ENCODE data around the gene PTGDS. TPM values are rescaled to one million over a fixed set of nuclear protein-coding genes. Genes with fewer than 3 reads are reported as not detected.

PTGDS gene
- 1 to 10 TPM in 1 of 2 donors, under 1 TPM in 1; 0.23 to 5.4 TPM for total RNA-seq
- 10 to 100 TPM in 1 of 2 donors, 1 to 10 TPM in 1; 7.4 to 15.2 TPM for polyA plus RNA-seq

GRCh38 chr9:136977223-136977622, at the start of gene PTGDS:
Gene PTGDS, plus strand, starts transcription at chr9:136977504. Its CDS starts 75 bp downstream, at chr9:136977579.
- Histone ChIP-seq H3K36me3 (ENCODE audit: control insufficient read depth in 4 of 4, insufficient read depth in 3 of 4, low read depth in 1 of 4, low read length in 3 of 4) (no peaks in the 10 kb centered on the region), H3K4me3 (ENCODE audit: low read depth in 1 of 3, low read length in 3 of 3) (peak within 1 kb of the TSS in 1 of 3 donors; percentile 33), H3K9ac (ENCODE audit: low read depth in 1 of 2, low read length in 2 of 2) (no peak within 1 kb of the TSS), H3K9me3 (ENCODE audit: control insufficient read depth in 4 of 4, low read length in 3 of 4) (no peaks in the 10 kb centered on the region), H3K27me3 (ENCODE audit: control insufficient read depth in 4 of 4, insufficient read depth in 4 of 4, low read length in 3 of 4) (no peaks in the 10 kb centered on the region), H3K4me1 (ENCODE audit: control insufficient read depth in 4 of 4, insufficient read depth in 4 of 4, low read length in 3 of 4) (peaks cover 0 to 7% (median 4%) of the 10 kb centered on the region in 4 donors), H3K27ac (ENCODE audit: low read depth in 1 of 2, low read length in 2 of 2) (no peak within 1 kb of the TSS)
- WGBS = 81% methylated on average over 10 of the region's 10 CpGs
- no peak for TF ChIP-seq JUND (IDR thresholded peaks at IDR 0.05)
- TF ChIP-seq ATF3 (IDR thresholded peaks at IDR 0.05) = no peak
- no peak for DNase-seq (ENCODE audit: low spot score)

GRCh38 chr9:136928591-136928990, 48.7 kb upstream of the PTGDS start:
- H3K9me3 ChIP-seq (ENCODE audit: control insufficient read depth in 4 of 4, low read length in 3 of 4) = no peaks in the 10 kb centered on the region
- DNase-seq (ENCODE audit: low spot score) = peak; percentile 28
- no peaks in the 10 kb centered on the region for H3K4me1 ChIP-seq (ENCODE audit: control insufficient read depth in 4 of 4, insufficient read depth in 4 of 4, low read length in 3 of 4)
- H3K4me3 ChIP-seq (ENCODE audit: low read depth in 1 of 3, low read length in 3 of 3) = no peak overlapping the region
- TF ChIP-seq RAD21 (IDR thresholded peaks at IDR 0.05) = no peak
- no peak for TF ChIP-seq CTCF (IDR thresholded peaks at IDR 0.05; ENCODE audit: low read depth, low read length, missing input control)
- TF ChIP-seq HNF4A (conservative IDR thresholded peaks at IDR 0.05) = no peak
- no peak for TF ChIP-seq REST (IDR thresholded peaks at IDR 0.05)
- no peak for TF ChIP-seq GABPA (IDR thresholded peaks at IDR 0.05 in 1 of 2, conservative IDR thresholded peaks at IDR 0.05 in 1 of 2)
- no peak overlapping the region for H3K27ac ChIP-seq (ENCODE audit: low read depth in 1 of 2, low read length in 2 of 2)
- H3K27me3 ChIP-seq (ENCODE audit: control insufficient read depth in 4 of 4, insufficient read depth in 4 of 4, low read length in 3 of 4) = no peaks in the 10 kb centered on the region
- no peak overlapping the region for H3K9ac ChIP-seq (ENCODE audit: low read depth in 1 of 2, low read length in 2 of 2)
- 91% methylated on average over 9 of the region's 9 CpGs for WGBS
- H3K36me3 ChIP-seq (ENCODE audit: control insufficient read depth in 4 of 4, insufficient read depth in 3 of 4, low read depth in 1 of 4, low read length in 3 of 4) = peaks cover 5 to 26% (median 6%) of the 10 kb centered on the region in 4 donors

GRCh38 chr9:136930014-136930413, 47.3 kb upstream of the PTGDS start:
- no peak for DNase-seq (ENCODE audit: low spot score)
- H3K36me3 ChIP-seq (ENCODE audit: control insufficient read depth in 4 of 4, insufficient read depth in 3 of 4, low read depth in 1 of 4, low read length in 3 of 4) = peaks cover 5 to 20% (median 6%) of the 10 kb centered on the region in 4 donors
- no peak overlapping the region for H3K4me3 ChIP-seq (ENCODE audit: low read depth in 1 of 3, low read length in 3 of 3)
- H3K9me3 ChIP-seq (ENCODE audit: control insufficient read depth in 4 of 4, low read length in 3 of 4) = no peaks in the 10 kb centered on the region
- H3K9ac ChIP-seq (ENCODE audit: low read depth in 1 of 2, low read length in 2 of 2) = no peak overlapping the region
- H3K4me1 ChIP-seq (ENCODE audit: control insufficient read depth in 4 of 4, insufficient read depth in 4 of 4, low read length in 3 of 4) = no peaks in the 10 kb centered on the region
- no peak overlapping the region for H3K27ac ChIP-seq (ENCODE audit: low read depth in 1 of 2, low read length in 2 of 2)
- WGBS = 98% methylated on average over 4 of the region's 4 CpGs
- no peak for TF ChIP-seq RAD21 (IDR thresholded peaks at IDR 0.05)
- TF ChIP-seq TAF1 (conservative IDR thresholded peaks at IDR 0.05) = no peak
- TF ChIP-seq FOXA2 (IDR thresholded peaks at IDR 0.05) = no peak
- TF ChIP-seq RXRA (IDR thresholded peaks at IDR 0.05) = no peak
- TF ChIP-seq GABPA (IDR thresholded peaks at IDR 0.05 in 1 of 2, conservative IDR thresholded peaks at IDR 0.05 in 1 of 2) = no peak
- TF ChIP-seq SP1 (IDR thresholded peaks at IDR 0.05) = no peak
- no peak for TF ChIP-seq JUND (IDR thresholded peaks at IDR 0.05)
- TF ChIP-seq MAX (IDR thresholded peaks at IDR 0.05) = no peak
- TF ChIP-seq FOXA1 (IDR thresholded peaks at IDR 0.05) = no peak
- H3K27me3 ChIP-seq (ENCODE audit: control insufficient read depth in 4 of 4, insufficient read depth in 4 of 4, low read length in 3 of 4) = no peaks in the 10 kb centered on the region
